H1 (cell line): ENCODE measurements around the gene SPDYE1. TPM values are rescaled to one million over a fixed set of nuclear protein-coding genes. Genes with fewer than 3 reads are reported as not detected.

Experiments
- CTCF ChIA-PET: fragments of 300-600 bp; sonication (Branson Sonifier 250); formaldehyde crosslinking; loops from one replicate; lab custom pipeline; 2021; ENCODE audit not compliant: partially characterized antibody; lab: Charles Lee
- POLR2A ChIA-PET: fragments of 300-600 bp; sonication (Branson Sonifier 250); formaldehyde crosslinking; loops from one replicate; lab custom pipeline; 2021; ENCODE audit warnings: inconsistent platforms; ENCODE audit not compliant: partially characterized antibody; lab: Charles Lee
- DNase-seq, 2 experiments: peaks; one replicate each; pipeline versions ENCODE4 v3.0.0 to v3.0.0-alpha.2; 2010 to 2022; ENCODE audit warnings: low spot score in 2 of 2, low read depth in 1 of 2, mixed read lengths in 1 of 2
- FAIRE-seq: peaks from 2 replicates; lab custom pipeline; 2011; peaks lifted over from hg19 to GRCh38; lab: Jason Lieb, UNC
- H2AFZ ChIP-seq: 2 replicates; pipeline ENCODE4 v1.8.1; 2012; ENCODE audit warnings: low read length, inconsistent platforms
- H2AK5ac ChIP-seq: 2 replicates; pipeline ENCODE4 v1.6.1; 2013; ENCODE audit warnings: low read depth, low read length
- H2BK120ac ChIP-seq: replicated peaks from 2 replicates; pipeline ENCODE3; 2013; ENCODE audit warnings: low read depth, low read length, inconsistent platforms
- H2BK12ac ChIP-seq: 2 replicates; pipeline ENCODE4 v1.6.1; 2013; ENCODE audit warnings: low read depth, low read length
- H2BK15ac ChIP-seq: 2 replicates; pipeline ENCODE4 v1.6.1; 2013; ENCODE audit warnings: low read length
- H2BK20ac ChIP-seq: 2 replicates; pipeline ENCODE4 v1.6.1; 2013; ENCODE audit warnings: low read length
- H2BK5ac ChIP-seq: 2 replicates; pipeline ENCODE4 v1.6.1; 2013; ENCODE audit warnings: low read depth, low read length
- H3K14ac ChIP-seq: 2 replicates; pipeline ENCODE4 v1.6.1; 2013; ENCODE audit warnings: inconsistent platforms; ENCODE audit not compliant: insufficient read length
- H3K18ac ChIP-seq: 2 replicates; pipeline ENCODE4 v1.6.1; 2013; ENCODE audit warnings: low read length; ENCODE audit errors: extremely low read depth
- H3K23ac ChIP-seq: 2 replicates; pipeline ENCODE4 v1.6.1; 2013; ENCODE audit warnings: inconsistent platforms; ENCODE audit not compliant: insufficient read length
- H3K23me2 ChIP-seq: 2 replicates; pipeline ENCODE4 v1.6.1; 2013; ENCODE audit warnings: low read depth, low read length
- H3K27ac ChIP-seq: 2 replicates; pipeline ENCODE4 v1.6.1; 2011; ENCODE audit warnings: low read depth, low read length, inconsistent platforms
- H3K27me3 ChIP-seq, 4 experiments: replicated peaks in 1 of 4; 1 replicate in 1 of 4; 2 replicates in 3 of 4; pipeline versions ENCODE4 v1.6.1 to v1.8.1; 2011 to 2013; ENCODE audit warnings: low read length in 3 of 4, mild to moderate bottlenecking in 3 of 4, inconsistent platforms in 2 of 4, mixed read lengths in 2 of 4, moderate library complexity in 1 of 4; ENCODE audit not compliant: control insufficient read depth in 3 of 4, insufficient read depth in 3 of 4; ENCODE audit errors: extremely low read depth in 1 of 4
- H3K36me3 ChIP-seq, 4 experiments: 2 replicates each; pipeline versions ENCODE4 v1.6.1 to v1.8.1; 2011 to 2013; ENCODE audit warnings: mild to moderate bottlenecking in 4 of 4, low read length in 3 of 4, moderate library complexity in 2 of 4, control low read depth in 1 of 4, inconsistent platforms in 1 of 4; ENCODE audit not compliant: insufficient read depth in 4 of 4, control insufficient read depth in 2 of 4
- H3K4ac ChIP-seq: replicated peaks from 2 replicates; pipeline ENCODE3; 2013; ENCODE audit warnings: low read length, low read depth, mixed read lengths, inconsistent platforms; ENCODE audit not compliant: insufficient read length
- H3K4me1 ChIP-seq, 4 experiments: replicated peaks in 1 of 4; 1 replicate in 1 of 4; 2 replicates in 3 of 4; pipeline versions ENCODE4 v1.6.1 to v1.8.1; 2011 to 2013; ENCODE audit warnings: low read length in 3 of 4, inconsistent platforms in 2 of 4, mixed read lengths in 1 of 4; ENCODE audit not compliant: insufficient read depth in 4 of 4, control insufficient read depth in 3 of 4
- H3K4me2 ChIP-seq, 2 experiments: 2 replicates each; pipeline versions ENCODE4 v1.6.1 to v1.8.1; 2011 to 2013; ENCODE audit warnings: low read depth in 2 of 2, low read length in 2 of 2, control low read depth in 1 of 2, inconsistent platforms in 1 of 2, mild to moderate bottlenecking in 1 of 2; ENCODE audit not compliant: insufficient read depth in 1 of 2
- H3K4me3 ChIP-seq, 4 experiments: fragments of 200-600, 300-600 bp in 1 of 4; sonication (generic), shearing (Covaris generic), sonication (Bioruptor Twin) in 1 of 4; 2 replicates each; pipeline versions ENCODE4 v1.5.1 to v1.8.1; 2011 to 2016; ENCODE audit warnings: low read length in 4 of 4, low read depth in 3 of 4, control low read depth in 2 of 4, inconsistent platforms in 2 of 4, mild to moderate bottlenecking in 2 of 4, mixed read lengths in 1 of 4, moderate library complexity in 1 of 4; ENCODE audit not compliant: insufficient read depth in 2 of 4; ENCODE audit errors: extremely low read depth in 1 of 4
- H3K56ac ChIP-seq: replicated peaks from 2 replicates; pipeline ENCODE3; 2013; ENCODE audit warnings: low read depth, mild to moderate bottlenecking, mixed read lengths, low read length, inconsistent platforms; ENCODE audit not compliant: insufficient read length
- H3K79me1 ChIP-seq: 2 replicates; pipeline ENCODE4 v1.6.1; 2013; ENCODE audit warnings: low read depth, low read length, control low read depth
- H3K79me2 ChIP-seq, 2 experiments: 2 replicates each; pipeline versions ENCODE4 v1.6.1 to v1.8.1; 2012 to 2013; ENCODE audit warnings: low read length in 2 of 2, mild to moderate bottlenecking in 2 of 2, inconsistent platforms in 1 of 2; ENCODE audit not compliant: insufficient read depth in 2 of 2, control insufficient read depth in 1 of 2
- H3K9ac ChIP-seq, 4 experiments: replicated peaks in 1 of 4; 1 replicate in 1 of 4; 2 replicates in 3 of 4; pipeline versions ENCODE4 v1.6.1 to v1.8.1; 2011 to 2013; ENCODE audit warnings: low read depth in 3 of 4, low read length in 3 of 4, control low read depth in 2 of 4, mild to moderate bottlenecking in 2 of 4, moderate library complexity in 2 of 4, inconsistent platforms in 1 of 4; ENCODE audit errors: extremely low read depth in 1 of 4
- H3K9me3 ChIP-seq, 2 experiments: 2 replicates each; pipeline versions ENCODE4 v1.6.1 to v1.8.1; 2012 to 2013; ENCODE audit warnings: mild to moderate bottlenecking in 2 of 2, moderate library complexity in 2 of 2, control low read depth in 1 of 2, inconsistent platforms in 1 of 2, low read depth in 1 of 2, low read length in 1 of 2, mixed read lengths in 1 of 2; ENCODE audit not compliant: insufficient read depth in 2 of 2
- H4K20me1 ChIP-seq, 2 experiments: replicated peaks in 1 of 2; 2 replicates each; pipeline versions ENCODE3 to v1.8.1; 2011 to 2013; ENCODE audit warnings: inconsistent platforms in 2 of 2, low read length in 2 of 2, mild to moderate bottlenecking in 1 of 2; ENCODE audit not compliant: insufficient read depth in 2 of 2, control insufficient read depth in 1 of 2
- H4K5ac ChIP-seq: 2 replicates; pipeline ENCODE4 v1.6.1; 2013; ENCODE audit warnings: low read length, low read depth, mixed read lengths, inconsistent platforms; ENCODE audit not compliant: insufficient read length
- H4K8ac ChIP-seq: 2 replicates; pipeline ENCODE4 v1.8.0; 2013; ENCODE audit warnings: mild to moderate bottlenecking, moderate library complexity, low read length, inconsistent platforms; ENCODE audit not compliant: insufficient read depth; ENCODE audit errors: extremely low read depth
- H4K91ac ChIP-seq: replicated peaks from 2 replicates; pipeline ENCODE3; 2013; ENCODE audit warnings: low read length, mixed read lengths, inconsistent platforms; ENCODE audit not compliant: insufficient read length
- ATF3 ChIP-seq: IDR thresholded peaks from 2 replicates; pipeline ENCODE4 v1.6.1; 2011; ENCODE audit warnings: low read depth, mild to moderate bottlenecking, low read length; ENCODE audit not compliant: insufficient read depth
- BCL11A ChIP-seq, 2 experiments: IDR thresholded peaks; one replicate each; pipeline ENCODE4 v1.6.1; 2011; ENCODE audit warnings: low read depth in 2 of 2, low read length in 2 of 2, mild to moderate bottlenecking in 2 of 2
- CBX8 ChIP-seq: fragments of 300-800, 300-1000 bp; sonication (generic); IDR thresholded peaks from 2 replicates; pipeline ENCODE4 v1.7.1; 2016; ENCODE audit warnings: low read depth, low read length, borderline replicate concordance
- EGR1 ChIP-seq: IDR thresholded peaks from 2 replicates; pipeline ENCODE4 v1.6.1; 2011; ENCODE audit warnings: low read depth, low read length, borderline replicate concordance
- EZH2 ChIP-seq: fragments of 200-600 bp; sonication (generic); IDR thresholded peaks from 2 replicates; pipeline ENCODE4 v1.7.1; 2012; ENCODE audit warnings: low read depth, mild to moderate bottlenecking, moderate library complexity, low read length, inconsistent platforms; ENCODE audit not compliant: severe bottlenecking
- GTF2F1 ChIP-seq: IDR thresholded peaks from 2 replicates; pipeline ENCODE4 v1.6.1; 2012; ENCODE audit warnings: low read depth, low read length, improper control_type of control experiment, borderline replicate concordance
- JUN ChIP-seq: IDR thresholded peaks from 2 replicates; pipeline ENCODE4 v1.6.1; 2011; ENCODE audit warnings: low read depth, mild to moderate bottlenecking, improper control_type of control experiment, low read length
- KDM4A ChIP-seq: IDR thresholded peaks from one replicate; pipeline ENCODE4 v1.7.1; 2012; ENCODE audit warnings: low read depth, mild to moderate bottlenecking, moderate library complexity, low read length, inconsistent platforms; ENCODE audit not compliant: severe bottlenecking
- KDM5A ChIP-seq: fragments of 200-600 bp; IDR thresholded peaks from 2 replicates; pipeline ENCODE4 v1.7.1; 2012; ENCODE audit warnings: mild to moderate bottlenecking, low read length, inconsistent platforms, mixed read lengths
- SIN3A ChIP-seq, 2 experiments: IDR thresholded peaks in 1 of 2; conservative IDR thresholded peaks in 1 of 2; 2 replicates each; pipeline ENCODE4 v1.6.1; 2011 to 2012; ENCODE audit warnings: low read length in 2 of 2, improper control_type of control experiment in 1 of 2, low read depth in 1 of 2, mild to moderate bottlenecking in 1 of 2
- SP1 ChIP-seq: IDR thresholded peaks from 2 replicates; pipeline ENCODE4 v1.6.1; 2011; ENCODE audit warnings: low read depth, low read length
- SP4 ChIP-seq: IDR thresholded peaks from 2 replicates; pipeline ENCODE4 v1.6.1; 2012; ENCODE audit warnings: low read length, inconsistent platforms
- TCF12 ChIP-seq: IDR thresholded peaks from 2 replicates; pipeline ENCODE4 v1.6.1; 2011; ENCODE audit warnings: low read depth, mild to moderate bottlenecking, low read length
- WGBS, 2 experiments: shearing (Covaris generic) in 1 of 2; methylation state at CpG; one replicate each; pipeline versions ENCODE4 v1.1.6 to v1.1.7; 2013 to 2015; ENCODE audit warnings: low lambda C conversion rate in 2 of 2, mixed read lengths in 2 of 2, inconsistent platforms in 1 of 2, low coverage in 1 of 2, missing lambda C conversion rate in 1 of 2; ENCODE audit not compliant: insufficient replicate concordance in 2 of 2, insufficient coverage in 1 of 2, insufficient read length in 1 of 2; ENCODE audit errors: extremely low coverage in 1 of 2, missing lambda C conversion rate in 1 of 2; 5-methylcytosine and 5-hydroxymethylcytosine counted together
- polyA plus RNA-seq, 7 experiments: library from polyadenylated mRNA; depleted of rRNA in 3 of 7; stranded (reverse) in 5 of 7; unstranded in 2 of 7; fragments of >200 nt in 5 of 7; fragments of 200-250 nt in 2 of 7; gene quantifications; 1 replicate in 5 of 7; 2 replicates in 1 of 7; 4 replicates in 1 of 7; pipeline versions ENCODE4 v1.2.1 to v1.2.3, GENCODE V29; 2011 to 2013; ENCODE audit warnings: missing spikeins in 2 of 7, mixed read lengths in 2 of 7
- total RNA-seq: library from RNA; stranded (reverse); fragmentation: NEBNext Ultra II Directional; extraction: Animal tissue kit (Norgen Biotek cat#: 25700); gene quantifications from 2 replicates; pipeline ENCODE4 v1.2.1, GENCODE V29; 2021

The SPDYE1 gene
- total and polyA plus RNA-seq, 2 of the 8 experiments (the other 6 are each of a cell fraction or from before 2014, with no cell fraction given): not detected

- Histone ChIP-seq H3K4me2 (no peak overlapping the region), H2BK20ac (no peak overlapping the region), H3K9ac (no peak overlapping the region), H2BK5ac (no peak overlapping the region), H3K18ac (no peak overlapping the region), H3K4me1 (no peaks in the 10 kb centered on the region), H2BK120ac (no peak overlapping the region), H3K36me3 (peaks cover 0 to 26% (median 7%) of the 10 kb centered on the region in 4 experiments; a peak in 4 of 8 replicates), H3K23ac (no peak overlapping the region), H4K5ac (no peak overlapping the region), H3K79me2 (peaks cover 0 to 16% of the 10 kb centered on the region in 2 experiments; a peak in 2 of 4 replicates), H3K4me3 (no peak overlapping the region), H4K91ac (no peak overlapping the region), H3K9me3 (no peaks in the 10 kb centered on the region), H4K20me1 (peaks cover 4 to 11% of the 10 kb centered on the region in 2 experiments), H3K56ac (no peak overlapping the region), H3K4ac (no peak overlapping the region), H4K8ac (no peak overlapping the region), H3K27ac (no peak overlapping the region), H3K14ac (no peak overlapping the region), H3K23me2 (no peaks in the 10 kb centered on the region), H2BK12ac (no peak overlapping the region), H3K27me3 (no peaks in the 10 kb centered on the region), H2AFZ (no peak overlapping the region), H2BK15ac (no peak overlapping the region), H3K79me1 (peaks cover 2% of the 10 kb centered on the region; the same call in 1 of the 2 replicates), H2AK5ac (no peak overlapping the region)
- no peak for FAIRE-seq
- POLR2A ChIA-PET: interaction anchor here (3.7 kb wide), 1 partner anchor 12 kb away, joined by 12 read pairs; no protein-coding TSS in a partner anchor
- DNase-seq: no peak
- CTCF ChIA-PET: interaction anchor here (1.2 kb wide), 1 partner anchor 13 kb away, joined by 5 read pairs; no protein-coding TSS in a partner anchor
- WGBS, 2 experiments: 93% methylated on average over 8 of the region's 8 CpGs; no CpG with 5 or more reads in 1 of the 2 experiments
- no peak for TF ChIP-seq SP1
- TF ChIP-seq SP4: no peak
- no peak for TF ChIP-seq JUN
- TF ChIP-seq BCL11A (IDR thresholded peaks at IDR 0.05; ENCODE audit: low read depth in 2 of 2, low read length in 2 of 2): no peak
- no peak for TF ChIP-seq CBX8
- no peak for TF ChIP-seq EZH2
- no peak for TF ChIP-seq GTF2F1
- no peak for TF ChIP-seq TCF12
- no peak for TF ChIP-seq KDM5A
- TF ChIP-seq ATF3: no peak
- no peak for TF ChIP-seq EGR1
- no peak for TF ChIP-seq KDM4A
- TF ChIP-seq SIN3A (conservative IDR thresholded peaks at IDR 0.05 in 1 of 2, IDR thresholded peaks at IDR 0.05 in 1 of 2; ENCODE audit: low read depth in 1 of 2, low read length in 2 of 2): no peak
Observed at GRCh38 chr7:44050915-44051560, 53.3 kb downstream of the SPDYE1 start.
